IPS-18a (cell line): Measurements from ENCODE around the gene SLC25A45.

Source experiments
- H3K27ac ChIP-seq: one replicate; pipeline ENCODE4 v1.5.1; 2013; ENCODE audit warnings: low read length
- H3K27me3 ChIP-seq: one replicate; pipeline ENCODE4 v1.6.1; 2013; ENCODE audit warnings: mild to moderate bottlenecking, low read length; ENCODE audit not compliant: control insufficient read depth, insufficient read depth
- H3K36me3 ChIP-seq: one replicate; pipeline ENCODE4 v1.6.1; 2013; ENCODE audit warnings: low read depth, low read length; ENCODE audit not compliant: control insufficient read depth
- H3K4me1 ChIP-seq: one replicate; pipeline ENCODE4 v1.6.1; 2013; ENCODE audit warnings: low read depth, low read length; ENCODE audit not compliant: control insufficient read depth
- H3K4me3 ChIP-seq: one replicate; pipeline ENCODE4 v1.5.1; 2013; ENCODE audit warnings: low read length
- H3K9ac ChIP-seq: one replicate; pipeline ENCODE4 v1.6.1; 2013; ENCODE audit warnings: mild to moderate bottlenecking, low read length, moderate library complexity
- H3K9me3 ChIP-seq: one replicate; pipeline ENCODE4 v1.6.1; 2013; ENCODE audit warnings: low read depth, low read length; ENCODE audit not compliant: control insufficient read depth

The SLC25A45 gene

GRCh38 chr11:65355776-65356393 lies 26.6 kb downstream of the SLC25A45 start:
- Histone ChIP-seq H3K9me3 (no peaks in the 10 kb centered on the region), H3K27me3 (peaks cover 24% of the 10 kb centered on the region), H3K27ac (no peak overlapping the region), H3K9ac (no peak overlapping the region), H3K36me3 (peaks cover 11% of the 10 kb centered on the region), H3K4me1 (peaks cover 7% of the 10 kb centered on the region), H3K4me3 (peak overlapping the region; percentile 59)

- peaks cover 7% of the 10 kb centered on the region for H3K4me1 ChIP-seq
- H3K36me3 ChIP-seq, result peaks cover 18% of the 10 kb centered on the region
- H3K9me3 ChIP-seq, result no peaks in the 10 kb centered on the region
- H3K27me3 ChIP-seq, result peaks cover 24% of the 10 kb centered on the region
- H3K4me3 ChIP-seq, result peak overlapping the region; percentile 59
- H3K27ac ChIP-seq, result no peak overlapping the region
- H3K9ac ChIP-seq, result no peak overlapping the region
Observed at GRCh38 chr11:65355013-65355775, 27.3 kb downstream of the SLC25A45 start.

GRCh38 chr11:65354265-65355012 lies 28.0 kb downstream of the SLC25A45 start, which contains the start of gene TIGD3:
TIGD3 (plus strand) TSS chr11:65354751; CDS start chr11:65355809, 1,058 bp downstream.
- Histone ChIP-seq H3K9ac (peak within 1 kb of the TSS; percentile 53), H3K27me3 (peaks cover 24% of the 10 kb centered on the region), H3K27ac (no peak within 1 kb of the TSS), H3K4me3 (peak within 1 kb of the TSS; percentile 74), H3K36me3 (peaks cover 25% of the 10 kb centered on the region), H3K9me3 (no peaks in the 10 kb centered on the region), H3K4me1 (peaks cover 7% of the 10 kb centered on the region)

GRCh38 chr11:65353900-65354264 lies 28.6 kb downstream of the SLC25A45 start:
- Histone ChIP-seq H3K4me1 (peaks cover 7% of the 10 kb centered on the region), H3K27ac (no peak overlapping the region), H3K27me3 (peaks cover 24% of the 10 kb centered on the region), H3K9ac (peak overlapping the region; percentile 53), H3K9me3 (no peaks in the 10 kb centered on the region), H3K4me3 (peak overlapping the region; percentile 74), H3K36me3 (peaks cover 29% of the 10 kb centered on the region)

- Histone ChIP-seq H3K27ac (no peak overlapping the region), H3K4me1 (peaks cover 7% of the 10 kb centered on the region), H3K9me3 (no peaks in the 10 kb centered on the region), H3K27me3 (peaks cover 24% of the 10 kb centered on the region), H3K36me3 (peaks cover 34% of the 10 kb centered on the region), H3K9ac (no peak overlapping the region), H3K4me3 (peak overlapping the region; percentile 74)
Observed at GRCh38 chr11:65353376-65353775, 29.1 kb downstream of the SLC25A45 start.

GRCh38 chr11:65352783-65353182 lies 29.7 kb downstream of the SLC25A45 start:
- no peak overlapping the region for H3K27ac ChIP-seq
- peaks cover 24% of the 10 kb centered on the region for H3K27me3 ChIP-seq
- no peaks in the 10 kb centered on the region for H3K9me3 ChIP-seq
- H3K4me1 ChIP-seq, result peaks cover 7% of the 10 kb centered on the region
- H3K36me3 ChIP-seq, result peaks cover 40% of the 10 kb centered on the region
- H3K4me3 ChIP-seq, result no peak overlapping the region
- no peak overlapping the region for H3K9ac ChIP-seq

- Histone ChIP-seq H3K9me3 (no peaks in the 10 kb centered on the region), H3K4me1 (peaks cover 7% of the 10 kb centered on the region), H3K27ac (no peak overlapping the region), H3K36me3 (peaks cover 43% of the 10 kb centered on the region), H3K9ac (no peak overlapping the region), H3K4me3 (no peak overlapping the region), H3K27me3 (peaks cover 13% of the 10 kb centered on the region)
Observed at GRCh38 chr11:65351511-65351910, 30.9 kb downstream of the SLC25A45 start.

GRCh38 chr11:65341856-65342255 lies 40.6 kb downstream of the SLC25A45 start:
- Histone ChIP-seq H3K27me3 (no peaks in the 10 kb centered on the region), H3K9me3 (no peaks in the 10 kb centered on the region), H3K4me1 (no peaks in the 10 kb centered on the region), H3K36me3 (peaks cover 61% of the 10 kb centered on the region), H3K9ac (no peak overlapping the region), H3K27ac (no peak overlapping the region), H3K4me3 (no peak overlapping the region)

GRCh38 chr11:65340226-65340625 lies 42.2 kb downstream of the SLC25A45 start:
- Histone ChIP-seq H3K27me3 (no peaks in the 10 kb centered on the region), H3K27ac (no peak overlapping the region), H3K4me1 (peaks cover 2% of the 10 kb centered on the region), H3K4me3 (no peak overlapping the region), H3K9ac (no peak overlapping the region), H3K9me3 (no peaks in the 10 kb centered on the region), H3K36me3 (peaks cover 46% of the 10 kb centered on the region)

GRCh38 chr11:65338676-65339075 lies 43.8 kb downstream of the SLC25A45 start:
- Histone ChIP-seq H3K27me3 (no peaks in the 10 kb centered on the region), H3K4me1 (peaks cover 7% of the 10 kb centered on the region), H3K36me3 (peaks cover 32% of the 10 kb centered on the region), H3K27ac (no peak overlapping the region), H3K9ac (no peak overlapping the region), H3K9me3 (no peaks in the 10 kb centered on the region), H3K4me3 (no peak overlapping the region)

- Histone ChIP-seq H3K4me1 (peaks cover 7% of the 10 kb centered on the region), H3K27ac (no peak overlapping the region), H3K27me3 (no peaks in the 10 kb centered on the region), H3K36me3 (no peaks in the 10 kb centered on the region), H3K4me3 (peak overlapping the region; percentile 84), H3K9ac (peak overlapping the region; percentile 86), H3K9me3 (no peaks in the 10 kb centered on the region)
Observed at GRCh38 chr11:65334696-65335295, 47.6 kb downstream of the SLC25A45 start.
